ENCODE data around the gene ARL15. TPM values are rescaled to one million over a fixed set of nuclear protein-coding genes. Genes with fewer than 3 reads are reported as not detected.

Gene ARL15
- total RNA-seq, 1 donor from 2014 or later, result 16.9 TPM

GRCh38 chr5:54004697-54005096, 305.7 kb downstream of the ARL15 start:
- no peaks in the 10 kb centered on the region for H3K9me3 Mint-ChIP-seq
- no peaks in the 10 kb centered on the region for H3K36me3 Mint-ChIP-seq
- H3K27me3 Mint-ChIP-seq, result no peaks in the 10 kb centered on the region
- H3K27ac Mint-ChIP-seq, result no peak overlapping the region
- TF ChIP-seq CTCF (conservative IDR thresholded peaks at IDR 0.05), result no peak
- H3K4me3 Mint-ChIP-seq, result no peak overlapping the region
- peaks cover 6% of the 10 kb centered on the region for H3K4me1 Mint-ChIP-seq (ENCODE audit: unreplicated experiment)
- no peak for DNase-seq (ENCODE audit: extremely low spot score, unreplicated experiment)

- Mint-ChIP-seq H3K27me3 (no peaks in the 10 kb centered on the region), H3K27ac (no peak overlapping the region), H3K4me3 (no peak overlapping the region)
These were observed 307.6 kb downstream of the ARL15 start for GRCh38 chr5:54002779-54003178.

GRCh38 chr5:54001976-54002775, 308.2 kb downstream of the ARL15 start:
- Mint-ChIP-seq H3K4me1 (ENCODE audit: unreplicated experiment) (no peaks in the 10 kb centered on the region), H3K27me3 (no peaks in the 10 kb centered on the region), H3K36me3 (no peaks in the 10 kb centered on the region), H3K27ac (no peak overlapping the region), H3K9me3 (no peaks in the 10 kb centered on the region), H3K4me3 (no peak overlapping the region)
- no peak for TF ChIP-seq CTCF (conservative IDR thresholded peaks at IDR 0.05)
- DNase-seq (ENCODE audit: extremely low spot score, unreplicated experiment), result no peak

More at GRCh38 chr5:54002779-54003178, 307.6 kb downstream of the ARL15 start:
- no peaks in the 10 kb centered on the region for H3K4me1 Mint-ChIP-seq (ENCODE audit: unreplicated experiment)
- no peaks in the 10 kb centered on the region for H3K9me3 Mint-ChIP-seq
- no peaks in the 10 kb centered on the region for H3K36me3 Mint-ChIP-seq
- no peak for DNase-seq (ENCODE audit: extremely low spot score, unreplicated experiment)
- no peak for TF ChIP-seq CTCF (conservative IDR thresholded peaks at IDR 0.05)

DNA sequence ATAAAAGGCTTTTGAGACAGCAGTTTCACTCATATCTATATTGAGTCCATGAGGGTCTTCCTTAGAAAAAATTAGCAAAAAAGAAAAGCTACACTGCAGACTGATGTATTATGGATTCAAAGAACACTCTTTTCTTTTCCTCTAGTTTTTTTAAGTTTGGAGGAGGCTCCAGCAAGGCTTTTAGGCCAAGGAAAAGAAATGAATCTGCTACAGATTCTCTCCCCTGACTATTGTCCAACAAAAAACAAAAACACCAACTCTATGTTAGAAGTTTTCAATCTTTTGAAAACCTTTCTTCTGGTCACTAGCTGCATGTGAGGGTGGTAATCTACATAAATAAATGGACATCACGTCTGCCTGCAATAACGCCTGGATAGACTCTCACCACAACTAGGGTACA, 310.4 kb downstream of the ARL15 start:
- no peak overlapping the region for H3K4me3 Mint-ChIP-seq
- no peaks in the 10 kb centered on the region for H3K27me3 Mint-ChIP-seq
- no peaks in the 10 kb centered on the region for H3K9me3 Mint-ChIP-seq
- H3K36me3 Mint-ChIP-seq, result no peaks in the 10 kb centered on the region
- no peaks in the 10 kb centered on the region for H3K4me1 Mint-ChIP-seq (ENCODE audit: unreplicated experiment)
- no peak overlapping the region for H3K27ac Mint-ChIP-seq
- no peak for DNase-seq (ENCODE audit: extremely low spot score, unreplicated experiment)
- no peak for TF ChIP-seq CTCF (conservative IDR thresholded peaks at IDR 0.05)

GRCh38 chr5:53997736-53998627, 312.4 kb downstream of the ARL15 start:
- Mint-ChIP-seq H3K27ac (no peak overlapping the region), H3K9me3 (no peaks in the 10 kb centered on the region), H3K4me1 (ENCODE audit: unreplicated experiment) (no peaks in the 10 kb centered on the region), H3K27me3 (no peaks in the 10 kb centered on the region), H3K36me3 (no peaks in the 10 kb centered on the region), H3K4me3 (no peak overlapping the region)
- TF ChIP-seq CTCF (conservative IDR thresholded peaks at IDR 0.05), result no peak
- no peak for DNase-seq (ENCODE audit: extremely low spot score, unreplicated experiment)
